K562 (cell line): ENCODE measurements around the gene AP1M2.

Experiments used
- ARID4B ChIP-seq: sonication (generic); formaldehyde crosslinking; IDR thresholded peaks from 2 replicates; pipeline ENCODE4 v1.8.0; 2022; ENCODE audit warnings: mild to moderate bottlenecking, missing genetic modification reagents
- DLX4 ChIP-seq: fragments of 250-450 bp; sonication (Bioruptor Pico); IDR thresholded peaks from 2 replicates; pipeline ENCODE4 v1.6.1; 2021; ENCODE audit warnings: mild to moderate bottlenecking
- EZH2 ChIP-seq: IDR thresholded peaks from 2 replicates; pipeline ENCODE4 v1.6.1; 2012; ENCODE audit warnings: low read depth, mild to moderate bottlenecking, inconsistent platforms, low read length, borderline replicate concordance
- LCOR ChIP-seq: sonication (generic); formaldehyde crosslinking; IDR thresholded peaks from 2 replicates; pipeline ENCODE4 v1.8.0; 2022; ENCODE audit warnings: mild to moderate bottlenecking, missing genetic modification reagents
- MTF1 ChIP-seq: fragments of 250-450 bp; sonication (Bioruptor Pico); IDR thresholded peaks from 2 replicates; pipeline ENCODE4 v1.9.0; 2021; ENCODE audit warnings: moderate library complexity, mild to moderate bottlenecking, inconsistent platforms, borderline replicate concordance
- SMAD1 ChIP-seq: fragments of 150-350 bp; IDR thresholded peaks from 2 replicates; pipeline ENCODE4 v1.6.1; 2014; ENCODE audit warnings: low read length, low read depth; ENCODE audit not compliant: partially characterized antibody
- SMC3 ChIP-seq: conservative IDR thresholded peaks from 2 replicates; pipeline ENCODE4 v1.6.1; 2011; ENCODE audit warnings: low read depth, low read length, improper control_type of control experiment; ENCODE audit not compliant: insufficient read depth
- SRSF1 ChIP-seq: fragments of 200-400 bp; formaldehyde crosslinking; IDR thresholded peaks from 2 replicates; pipeline ENCODE4 v1.6.1; 2017; ENCODE audit warnings: mild to moderate bottlenecking, low read depth, low read length, moderate library complexity
- XRCC5 ChIP-seq: fragments of 200-400 bp; formaldehyde crosslinking; IDR thresholded peaks from 2 replicates; pipeline ENCODE4 v1.6.1; 2017; ENCODE audit warnings: low read depth, mild to moderate bottlenecking, low read length
- ZBTB17 ChIP-seq: fragments of 450-650 bp; formaldehyde crosslinking; IDR thresholded peaks from 2 replicates; pipeline ENCODE4 v1.4.0; 2020; ENCODE audit warnings: mild to moderate bottlenecking
- ZC3H11A ChIP-seq: IDR thresholded peaks from 2 replicates; pipeline ENCODE4 v1.6.1; 2012; ENCODE audit warnings: low read depth, low read length, improper control_type of control experiment
- ZNF12 ChIP-seq: sonication (generic); formaldehyde crosslinking; IDR thresholded peaks from 2 replicates; pipeline ENCODE4 v1.4.0; 2020; ENCODE audit warnings: mild to moderate bottlenecking, missing genetic modification reagents
- ZNF780A ChIP-seq: fragments of 250-450 bp; sonication (Bioruptor Pico); IDR thresholded peaks from 2 replicates; pipeline ENCODE4 v1.5.0; 2021; ENCODE audit warnings: mild to moderate bottlenecking

- TF ChIP-seq DLX4 (CRISPR knock-in tag) (no peak), EZH2 (no peak), SRSF1 (no peak), ZNF780A (no peak), SMAD1 (peak; percentile 45), ZNF12 (CRISPR knock-in tag) (no peak), SMC3 (no peak), LCOR (CRISPR knock-in tag) (peak; percentile 53; the same call in 1 of the 2 replicates), MTF1 (CRISPR knock-in tag) (no peak), ZC3H11A (no peak), XRCC5 (no peak), ZBTB17 (no peak), ARID4B (CRISPR knock-in tag) (no peak)
These were observed 43.5 kb downstream of the AP1M2 start, which contains the start of gene ATG4D for GRCh38 chr19:10543420-10544241.
